Measurements from ENCODE around the gene SLFNL1.

DNA sequence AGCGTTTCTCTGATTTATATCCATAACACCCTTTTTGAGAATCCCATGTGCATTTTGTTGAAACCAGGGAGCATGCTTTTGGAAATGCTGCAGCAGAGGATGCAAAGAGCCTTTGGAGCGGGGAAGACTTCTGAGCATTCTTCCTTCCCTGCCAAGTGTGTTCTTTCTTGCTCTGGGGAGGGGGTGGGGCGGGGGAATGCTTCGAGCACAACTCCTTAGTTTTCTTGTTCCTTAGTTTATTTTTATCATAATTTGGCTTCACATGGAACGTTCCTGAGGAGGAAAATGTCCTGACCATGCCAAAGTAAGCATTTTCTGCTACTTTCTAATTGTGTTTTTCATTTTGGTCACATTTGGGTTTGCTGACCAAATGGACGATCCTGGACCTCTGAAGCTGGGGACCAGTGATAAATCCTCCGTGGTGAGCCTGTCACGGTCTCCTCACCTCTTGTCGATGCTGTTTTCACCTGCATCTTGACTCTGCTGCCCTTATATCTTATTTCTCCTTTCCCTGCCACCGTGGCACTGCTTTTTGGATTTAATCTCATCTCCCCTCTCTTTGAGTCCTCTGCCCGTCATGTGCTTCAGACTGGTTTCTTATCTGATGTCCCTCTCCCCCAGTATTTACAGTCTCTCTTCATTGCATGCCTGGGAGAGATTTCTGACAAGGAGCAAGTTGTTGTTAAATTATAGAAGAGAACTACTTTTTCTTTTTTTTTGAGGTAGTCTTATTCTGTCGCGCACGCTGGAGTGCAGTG lies 39.7 kb downstream of the SLFNL1 start:
- TF ChIP-seq, protein P1, sequence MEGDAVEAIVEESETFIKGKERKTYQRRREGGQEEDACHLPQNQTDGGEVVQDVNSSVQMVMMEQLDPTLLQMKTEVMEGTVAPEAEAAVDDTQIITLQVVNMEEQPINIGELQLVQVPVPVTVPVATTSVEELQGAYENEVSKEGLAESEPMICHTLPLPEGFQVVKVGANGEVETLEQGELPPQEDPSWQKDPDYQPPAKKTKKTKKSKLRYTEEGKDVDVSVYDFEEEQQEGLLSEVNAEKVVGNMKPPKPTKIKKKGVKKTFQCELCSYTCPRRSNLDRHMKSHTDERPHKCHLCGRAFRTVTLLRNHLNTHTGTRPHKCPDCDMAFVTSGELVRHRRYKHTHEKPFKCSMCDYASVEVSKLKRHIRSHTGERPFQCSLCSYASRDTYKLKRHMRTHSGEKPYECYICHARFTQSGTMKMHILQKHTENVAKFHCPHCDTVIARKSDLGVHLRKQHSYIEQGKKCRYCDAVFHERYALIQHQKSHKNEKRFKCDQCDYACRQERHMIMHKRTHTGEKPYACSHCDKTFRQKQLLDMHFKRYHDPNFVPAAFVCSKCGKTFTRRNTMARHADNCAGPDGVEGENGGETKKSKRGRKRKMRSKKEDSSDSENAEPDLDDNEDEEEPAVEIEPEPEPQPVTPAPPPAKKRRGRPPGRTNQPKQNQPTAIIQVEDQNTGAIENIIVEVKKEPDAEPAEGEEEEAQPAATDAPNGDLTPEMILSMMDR (IDR thresholded peaks at IDR 0.05), result no peak
- no peak for TF ChIP-seq EZH2 (IDR thresholded peaks at IDR 0.05; ENCODE audit: borderline replicate concordance, insufficient read depth, low read depth, low read length, poor library complexity, severe bottlenecking)

All from B cell (primary cell).